Activated T-cell treated with anti-CD3 and anti-CD28 coated beads for 48 hours (primary cell): ENCODE measurements around the gene VSIG4.
"Not testable (repeated sequence)": the region's sequence is repeated elsewhere in the genome, so short reads cannot be mapped to it uniquely, and the experiment has no call there.

Source experiments
- DNase-seq: peaks from one replicate; pipeline ENCODE4 v3.0.0-alpha.2; 2020; ENCODE audit warnings: low read depth

The VSIG4 gene

GRCh38 chrX:66039944-66040343, at the start of gene VSIG4:
Gene VSIG4 (minus strand): TSS chrX:66040080. CDS start chrX:66039998, 82 bp downstream.
- DNase-seq: no peak

GRCh38 chrX:66076801-66077200, 36.9 kb upstream of the VSIG4 start:
- no peak for DNase-seq

- peak; percentile 14 for DNase-seq
These were observed 35.3 kb upstream of the VSIG4 start for GRCh38 chrX:66074920-66075879.

- no peak for DNase-seq
These were observed 31.2 kb upstream of the VSIG4 start for GRCh38 chrX:66071126-66071525.

- DNase-seq: no peak
These were observed 24.4 kb upstream of the VSIG4 start for GRCh38 chrX:66064261-66064660.

GRCh38 chrX:66057019-66057418, 17.1 kb upstream of the VSIG4 start:
- not testable (repeated sequence) for DNase-seq

- DNase-seq: no peak
These were observed 15.1 kb upstream of the VSIG4 start for GRCh38 chrX:66054978-66055377.

- DNase-seq: no peak
These were observed 13.5 kb upstream of the VSIG4 start for GRCh38 chrX:66053414-66053813.

GRCh38 chrX:66051980-66052379, 12.1 kb upstream of the VSIG4 start:
- no peak for DNase-seq

- no peak for DNase-seq
These were observed 10.3 kb upstream of the VSIG4 start for GRCh38 chrX:66050140-66050569.

GRCh38 chrX:66049056-66049455, 9.2 kb upstream of the VSIG4 start:
- DNase-seq: no peak

- peak; percentile 8 for DNase-seq
These were observed 6.8 kb upstream of the VSIG4 start for GRCh38 chrX:66046612-66047235.

GRCh38 chrX:66045894-66046293, 6.0 kb upstream of the VSIG4 start:
- no peak for DNase-seq

- DNase-seq: no peak
These were observed 3.7 kb upstream of the VSIG4 start for GRCh38 chrX:66043584-66043983.

GRCh38 chrX:66042307-66043077, 2.6 kb upstream of the VSIG4 start:
- DNase-seq: no peak

- DNase-seq: no peak
These were observed 1.8 kb downstream of the VSIG4 start for GRCh38 chrX:66038115-66038514.

- DNase-seq: no peak
These were observed 3.6 kb downstream of the VSIG4 start for GRCh38 chrX:66036231-66036630.

GRCh38 chrX:66035667-66036066, 4.2 kb downstream of the VSIG4 start:
- DNase-seq: no peak

- DNase-seq: no peak
These were observed 9.2 kb downstream of the VSIG4 start for GRCh38 chrX:66030505-66031317.

- DNase-seq: no peak
These were observed 10.9 kb downstream of the VSIG4 start for GRCh38 chrX:66028936-66029335.

- DNase-seq: no peak
These were observed 15.3 kb downstream of the VSIG4 start for GRCh38 chrX:66024570-66024969.

GRCh38 chrX:66024092-66024467, 15.8 kb downstream of the VSIG4 start:
- no peak for DNase-seq
